B cell (primary cell): Measurements from ENCODE around the gene TGDS. TPM values are rescaled to one million over a fixed set of nuclear protein-coding genes. Genes with fewer than 3 reads are reported as not detected.

Experiments used
- ATAC-seq: fragments of 200-7000 bp; cut with Tn5 transposase; one replicate; pipeline ENCODE4 v1.10.0; 2021; ENCODE audit warnings: low read depth, mild to moderate bottlenecking, moderate number of reproducible peaks, moderate library complexity
- CTCF ChIA-PET: fragments of 350-600 bp; sonication (Branson Sonifier 250); formaldehyde crosslinking; loops from one replicate; lab custom pipeline; 2021; ENCODE audit warnings: antibody characterized with exemption, inconsistent platforms; lab: Charles Lee
- POLR2A ChIA-PET: fragments of 350-600 bp; sonication (Branson Sonifier 250); formaldehyde crosslinking; loops from one replicate; lab custom pipeline; 2021; ENCODE audit warnings: antibody characterized with exemption; lab: Charles Lee
- DNase-seq: peaks from one replicate; pipeline ENCODE4 v3.0.0; 2013
- H2AFZ ChIP-seq: 2 replicates; pipeline ENCODE4 v1.6.1; 2012; ENCODE audit warnings: mild to moderate bottlenecking, low read depth, low read length; ENCODE audit not compliant: insufficient read depth, poor library complexity, severe bottlenecking
- H3K27ac ChIP-seq, 2 donors: 1 replicate in 1 of 2; 2 replicates in 1 of 2; pipeline ENCODE4 v1.5.1; 2012 to 2013; ENCODE audit warnings: low read length in 2 of 2, mild to moderate bottlenecking in 2 of 2, moderate library complexity in 1 of 2
- H3K27me3 ChIP-seq, 4 experiments: fragments of 200-600 bp in 1 of 4; sonication (generic) in 1 of 4; replicated peaks in 1 of 4; 1 replicate in 2 of 4; 2 replicates in 2 of 4; pipeline versions ENCODE4 v1.6.1 to v1.7.0; 2013 to 2016; ENCODE audit warnings: low read length in 3 of 4, mild to moderate bottlenecking in 2 of 4, mixed read lengths in 1 of 4, moderate library complexity in 1 of 4; ENCODE audit not compliant: insufficient read depth in 4 of 4, control insufficient read depth in 3 of 4; ENCODE audit errors: control extremely low read depth in 1 of 4
- H3K36me3 ChIP-seq, 2 experiments: replicated peaks in 1 of 2; 1 replicate in 1 of 2; 2 replicates in 1 of 2; pipeline versions ENCODE4 v1.6.1 to v1.7.1; 2013; ENCODE audit warnings: low read length in 1 of 2; ENCODE audit not compliant: insufficient read depth in 2 of 2, control insufficient read depth in 1 of 2; ENCODE audit errors: control extremely low read depth in 1 of 2, extremely low read depth in 1 of 2
- H3K4me1 ChIP-seq, 2 donors: fragments of 200-600 bp in 1 of 2; sonication (generic) in 1 of 2; 1 replicate in 1 of 2; 2 replicates in 1 of 2; pipeline versions ENCODE4 v1.5.1 to v1.6.1; 2013 to 2017; ENCODE audit warnings: low read length in 2 of 2; ENCODE audit not compliant: control insufficient read depth in 2 of 2, insufficient read depth in 2 of 2
- H3K4me2 ChIP-seq: replicated peaks from 2 replicates; pipeline ENCODE3; 2012; ENCODE audit warnings: mild to moderate bottlenecking, low read depth, low read length; ENCODE audit not compliant: poor library complexity, severe bottlenecking
- H3K4me3 ChIP-seq, 5 experiments: fragments of 200-600 bp in 1 of 5; sonication (generic) in 1 of 5; 1 replicate in 3 of 5; 2 replicates in 2 of 5; pipeline versions ENCODE4 v1.5.1 to v1.7.0; 2011 to 2016; ENCODE audit warnings: low read length in 4 of 5, mild to moderate bottlenecking in 4 of 5, low read depth in 2 of 5, control low read depth in 1 of 5, moderate library complexity in 1 of 5; ENCODE audit not compliant: insufficient read depth in 1 of 5; ENCODE audit errors: control extremely low read depth in 1 of 5, extremely low read depth in 1 of 5
- H3K79me2 ChIP-seq: fragments of 200-600 bp; sonication (generic); one replicate; pipeline ENCODE4 v1.6.0; 2016; ENCODE audit warnings: low read length; ENCODE audit not compliant: control insufficient read depth, insufficient read depth
- H3K9ac ChIP-seq: fragments of 200-600 bp; sonication (generic); 2 replicates; pipeline ENCODE4 v1.6.1; 2017; ENCODE audit warnings: mild to moderate bottlenecking, low read length, moderate library complexity
- H3K9me3 ChIP-seq, 3 donors: one replicate each; pipeline versions ENCODE4 v1.6.1 to v1.7.1; 2013; ENCODE audit warnings: low read length in 2 of 3; ENCODE audit not compliant: control insufficient read depth in 2 of 3, insufficient read depth in 1 of 3; ENCODE audit errors: control extremely low read depth in 1 of 3
- H4K20me1 ChIP-seq: 2 replicates; pipeline ENCODE4 v1.6.0; 2012; ENCODE audit warnings: mild to moderate bottlenecking, low read length; ENCODE audit not compliant: insufficient read depth, control insufficient read depth, poor library complexity, severe bottlenecking
- H3K27ac Mint-ChIP-seq: one replicate; pipeline ENCODE4 v1.8.0; 2021; ENCODE audit warnings: mixed read lengths
- H3K27me3 Mint-ChIP-seq: one replicate; pipeline ENCODE4 v1.8.0; 2021; ENCODE audit warnings: mixed read lengths
- H3K4me1 Mint-ChIP-seq: one replicate; pipeline ENCODE4 v1.8.0; 2021; ENCODE audit warnings: mixed read lengths
- H3K4me3 Mint-ChIP-seq: one replicate; pipeline ENCODE4 v1.8.0; 2021; ENCODE audit warnings: mixed read lengths
- H3K9me3 Mint-ChIP-seq: one replicate; pipeline ENCODE4 v1.8.0; 2022; ENCODE audit warnings: mixed read lengths; ENCODE audit not compliant: insufficient read depth
- CTCF ChIP-seq: fragments of 200-600 bp; IDR thresholded peaks from one replicate; pipeline ENCODE4 v1.8.0; 2022; ENCODE audit warnings: antibody characterized with exemption, mild to moderate bottlenecking
- EZH2 ChIP-seq: IDR thresholded peaks from 2 replicates; pipeline ENCODE4 v1.6.1; 2012; ENCODE audit warnings: borderline replicate concordance, low read depth, mild to moderate bottlenecking, moderate library complexity, low read length; ENCODE audit not compliant: insufficient read depth, poor library complexity, severe bottlenecking
- WGBS: methylation state at CpG from one replicate; pipeline ENCODE4 v1.1.5; 2013; ENCODE audit warnings: missing lambda C conversion rate; ENCODE audit not compliant: insufficient coverage; 5-methylcytosine and 5-hydroxymethylcytosine counted together
- intact Hi-C: fragments of 100-400 bp; cut with micrococcal nuclease; formaldehyde crosslinking; loops from one replicate; pipeline ENCODE4 v1.10.0; 2022
- polyA plus RNA-seq: library from polyadenylated mRNA; depleted of rRNA; stranded (reverse); fragments of >200 nt; gene quantifications from 2 replicates; pipeline ENCODE4 v1.2.3, GENCODE V29; 2012
- total RNA-seq, 2 donors: library from RNA; stranded (reverse); fragments of 120-200 nt in 1 of 2; gene quantifications; 1 replicate in 1 of 2; 2 replicates in 1 of 2; pipeline versions ENCODE4 v1.2.3 to v1.2.4, GENCODE V29; 2013 to 2022

The TGDS gene
- total and polyA plus RNA-seq, 2 donors (not counting 1 experiment from before 2014, with no cell fraction given), result 11.7 to 14.7 TPM

DNA sequence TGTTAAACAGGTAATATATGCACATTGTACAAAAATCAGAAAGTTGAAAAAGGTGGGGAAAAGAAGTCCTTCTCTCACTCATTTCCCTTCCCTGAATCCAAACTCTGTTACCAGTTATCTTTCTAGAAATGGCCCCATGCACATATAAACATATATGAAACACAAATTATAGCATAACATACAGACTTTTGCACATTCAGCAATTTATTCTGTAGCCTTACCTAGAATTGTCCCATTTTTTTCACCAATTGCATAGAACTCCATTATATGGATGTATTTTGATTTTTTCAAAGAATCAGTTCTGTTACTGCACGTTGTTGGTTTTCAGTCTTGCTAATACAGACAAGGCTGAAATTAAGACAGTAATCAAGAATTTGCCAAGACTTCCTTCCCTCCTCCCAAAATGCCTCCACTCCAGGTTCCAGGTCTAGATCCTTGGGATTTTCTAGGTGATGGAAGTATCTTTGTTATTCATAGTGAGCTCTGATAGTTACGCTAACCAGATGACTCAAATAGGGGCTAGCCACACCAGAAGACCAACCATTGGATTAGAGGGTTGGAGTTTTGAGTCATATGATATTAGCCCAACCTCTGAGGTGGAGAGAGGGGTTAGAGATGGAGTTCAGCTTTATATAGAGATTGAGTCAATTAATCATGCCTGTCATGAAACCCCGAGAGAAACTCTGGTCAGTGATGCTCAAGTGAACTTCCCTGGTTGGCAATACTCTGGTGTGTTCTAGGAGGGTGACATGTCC, 36.5 kb upstream of the TGDS start:
- Histone ChIP-seq H3K4me3 (no peak overlapping the region), H3K9ac (no peak overlapping the region), H4K20me1 (no peaks in the 10 kb centered on the region), H3K79me2 (no peaks in the 10 kb centered on the region), H3K36me3 (peaks cover 0 to 2% of the 10 kb centered on the region in 2 experiments), H3K27me3 (no peaks in the 10 kb centered on the region), H2AFZ (no peak overlapping the region), H3K4me1 (no peaks in the 10 kb centered on the region), H3K9me3 (no peaks in the 10 kb centered on the region), H3K27ac (no peak overlapping the region), H3K4me2 (no peak overlapping the region)
- H3K4me1 Mint-ChIP-seq, result no peaks in the 10 kb centered on the region
- intact Hi-C loops, result no loop called here
- no peaks in the 10 kb centered on the region for H3K27me3 Mint-ChIP-seq
- H3K27ac Mint-ChIP-seq, result no peak overlapping the region
- no peak for ATAC-seq
- POLR2A ChIA-PET, result no interaction called here
- DNase-seq, result no peak
- no peaks in the 10 kb centered on the region for H3K9me3 Mint-ChIP-seq
- H3K4me3 Mint-ChIP-seq, result no peak overlapping the region
- CTCF ChIA-PET, result interaction anchor here (0.8 kb wide), 1 partner anchor 15 kb away, joined by 3 read pairs; no protein-coding TSS in a partner anchor
- no peak for TF ChIP-seq CTCF
- TF ChIP-seq EZH2, result no peak
- 100% methylated on average over 1 of the region's 3 CpGs for WGBS

DNA sequence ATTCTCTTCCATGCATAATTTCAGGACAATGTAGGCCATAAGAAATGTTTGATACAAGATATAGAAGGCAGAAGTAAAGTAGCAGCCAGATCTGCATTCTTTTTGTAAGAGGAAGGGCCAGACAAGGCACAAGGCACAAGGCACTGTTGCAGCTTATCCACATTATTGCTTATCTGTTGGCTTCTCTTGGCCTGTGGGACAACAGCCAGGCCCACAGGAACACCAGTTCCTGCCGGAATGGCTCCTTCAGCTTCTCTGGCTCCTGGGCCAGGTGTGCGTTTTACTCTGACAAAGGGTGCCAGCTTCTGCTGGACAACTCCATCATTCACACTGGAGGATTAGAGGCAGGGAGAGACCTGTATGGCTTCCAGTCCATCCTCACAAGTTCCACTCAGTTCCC, 34.9 kb upstream of the TGDS start:
- ChIA-PET POLR2A (no interaction called here), CTCF (interaction anchor here (1.4 to 2.2 kb wide), 2 partner anchors 13 to 195 kb away, joined by 4 to 5 read pairs; no protein-coding TSS in a partner anchor)
- Histone ChIP-seq H3K36me3 (peaks cover 0 to 2% of the 10 kb centered on the region in 2 experiments), H3K4me1 (no peaks in the 10 kb centered on the region), H3K9me3 (no peaks in the 10 kb centered on the region), H3K79me2 (no peaks in the 10 kb centered on the region), H3K4me2 (no peak overlapping the region), H4K20me1 (no peaks in the 10 kb centered on the region), H2AFZ (no peak overlapping the region), H3K27ac (no peak overlapping the region), H3K27me3 (no peaks in the 10 kb centered on the region), H3K9ac (no peak overlapping the region), H3K4me3 (no peak overlapping the region)
- Mint-ChIP-seq H3K27me3 (no peaks in the 10 kb centered on the region), H3K4me3 (no peak overlapping the region), H3K27ac (no peak overlapping the region), H3K9me3 (no peaks in the 10 kb centered on the region), H3K4me1 (no peaks in the 10 kb centered on the region)
- intact Hi-C loops, result no loop called here
- no peak for ATAC-seq
- DNase-seq, result no peak
- TF ChIP-seq EZH2 (no peak), CTCF (no peak)
- 95% methylated on average over 2 of the region's 2 CpGs for WGBS
